ENCODE measurements around the gene LRP1-AS. TPM values are rescaled to one million over a fixed set of nuclear protein-coding genes. Genes with fewer than 3 reads are reported as not detected.

LRP1-AS gene
- total RNA-seq, 4 donors from 2014 or later: not detected

DNA sequence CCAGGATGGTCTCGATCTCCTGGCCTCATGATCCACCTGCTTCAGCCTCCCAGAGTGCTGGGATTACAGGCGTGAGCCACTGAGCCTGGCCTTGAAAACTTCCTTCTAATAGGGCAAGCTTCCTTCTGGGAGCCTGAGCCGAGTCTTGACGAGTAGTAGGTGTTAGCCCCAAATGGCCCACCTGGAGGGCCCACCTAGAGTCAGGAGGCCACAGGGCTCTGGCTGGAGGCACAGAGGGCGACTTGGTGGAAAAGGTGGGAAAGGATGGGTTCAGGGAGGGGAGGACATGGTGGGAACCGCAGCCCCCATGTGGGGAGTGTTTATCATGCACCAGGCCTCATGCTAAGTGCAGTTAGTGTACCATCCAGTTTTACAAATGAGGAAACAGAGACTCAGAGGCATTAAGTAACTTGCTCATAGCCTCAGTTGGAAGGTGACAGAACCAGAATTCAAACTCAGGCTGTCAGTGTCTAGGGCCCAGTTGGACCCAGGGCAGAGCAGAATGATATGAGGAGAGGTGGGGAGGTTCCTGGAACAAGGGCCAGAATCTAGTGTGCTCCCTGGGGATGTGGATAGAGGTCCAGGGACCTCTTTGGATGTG is 3.1 kb upstream of the LRP1-AS start:
- DNase-seq: no peak
- H3K4me1 ChIP-seq: peaks cover 31 to 83% (median 69%) of the 10 kb centered on the region in 3 donors
- WGBS, 2 donors: 60 to 86% methylated on average over 1 to 2 of the region's 6 CpGs

DNA sequence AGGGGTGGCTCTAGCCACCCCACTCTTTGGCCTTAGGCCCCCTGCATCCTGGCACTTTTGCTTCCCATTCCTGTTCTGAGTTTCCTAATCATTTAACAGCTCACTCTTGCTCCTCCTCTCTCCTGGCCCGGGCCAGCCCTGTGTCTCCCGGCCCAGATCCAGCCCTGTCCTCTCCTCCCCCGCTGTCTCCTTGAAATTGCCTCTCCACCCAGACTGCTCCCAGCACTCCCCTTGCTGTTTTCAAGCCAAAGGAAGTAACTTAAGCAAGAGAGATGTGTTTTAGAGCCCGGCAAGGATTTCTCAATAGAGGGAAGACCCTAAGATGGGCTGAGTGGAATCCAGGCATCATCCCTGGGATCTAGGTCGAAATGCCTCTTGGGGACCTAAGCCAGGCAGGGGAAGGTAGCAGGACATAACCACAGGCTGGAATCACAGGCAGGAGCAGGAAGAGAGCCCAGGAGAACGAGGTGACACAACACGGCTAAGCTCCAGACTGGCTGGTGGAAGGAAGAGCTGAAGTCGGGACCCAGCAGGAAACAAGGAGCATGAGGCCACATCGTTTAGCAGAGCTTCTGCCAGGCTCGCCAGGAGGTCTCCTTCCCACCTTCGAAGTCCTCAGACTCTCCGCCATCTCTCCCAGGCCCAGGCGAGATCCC is 2.0 kb upstream of the LRP1-AS start:
- 44% methylated on average over 8 to 11 of the region's 13 CpGs for WGBS, 2 donors
- Histone ChIP-seq H3K27me3 (no peaks in the 10 kb centered on the region), H3K4me3 (peak overlapping the region in 1 of 4 donors; percentile 17), H3K36me3 (peaks cover 9 to 81% (median 11%) of the 10 kb centered on the region in 3 donors), H3K27ac (peak overlapping the region; percentile 65 to 94 (median 82)), H3K4me1 (peaks cover 31 to 90% (median 69%) of the 10 kb centered on the region in 3 donors), H3K9me3 (no peaks in the 10 kb centered on the region)
- no peak for DNase-seq
- no peak for TF ChIP-seq POLR2A (IDR thresholded peaks at IDR 0.05)
- TF ChIP-seq, protein P1, sequence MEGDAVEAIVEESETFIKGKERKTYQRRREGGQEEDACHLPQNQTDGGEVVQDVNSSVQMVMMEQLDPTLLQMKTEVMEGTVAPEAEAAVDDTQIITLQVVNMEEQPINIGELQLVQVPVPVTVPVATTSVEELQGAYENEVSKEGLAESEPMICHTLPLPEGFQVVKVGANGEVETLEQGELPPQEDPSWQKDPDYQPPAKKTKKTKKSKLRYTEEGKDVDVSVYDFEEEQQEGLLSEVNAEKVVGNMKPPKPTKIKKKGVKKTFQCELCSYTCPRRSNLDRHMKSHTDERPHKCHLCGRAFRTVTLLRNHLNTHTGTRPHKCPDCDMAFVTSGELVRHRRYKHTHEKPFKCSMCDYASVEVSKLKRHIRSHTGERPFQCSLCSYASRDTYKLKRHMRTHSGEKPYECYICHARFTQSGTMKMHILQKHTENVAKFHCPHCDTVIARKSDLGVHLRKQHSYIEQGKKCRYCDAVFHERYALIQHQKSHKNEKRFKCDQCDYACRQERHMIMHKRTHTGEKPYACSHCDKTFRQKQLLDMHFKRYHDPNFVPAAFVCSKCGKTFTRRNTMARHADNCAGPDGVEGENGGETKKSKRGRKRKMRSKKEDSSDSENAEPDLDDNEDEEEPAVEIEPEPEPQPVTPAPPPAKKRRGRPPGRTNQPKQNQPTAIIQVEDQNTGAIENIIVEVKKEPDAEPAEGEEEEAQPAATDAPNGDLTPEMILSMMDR (IDR thresholded peaks at IDR 0.05): no peak
- intact Hi-C loops (cut with DNase I): no loop called here

More for the DNA sequence above, 3.1 kb upstream of the LRP1-AS start:
- Histone ChIP-seq H3K27me3 (no peaks in the 10 kb centered on the region), H3K4me3 (no peak overlapping the region), H3K36me3 (peaks cover 10 to 81% (median 14%) of the 10 kb centered on the region in 3 donors), H3K27ac (peak overlapping the region; percentile 25 to 92 (median 82)), H3K9me3 (no peaks in the 10 kb centered on the region)
- no peak for TF ChIP-seq POLR2A (IDR thresholded peaks at IDR 0.05)
- TF ChIP-seq, protein P1 (IDR thresholded peaks at IDR 0.05): no peak
- intact Hi-C loops (cut with DNase I): no loop called here

DNA sequence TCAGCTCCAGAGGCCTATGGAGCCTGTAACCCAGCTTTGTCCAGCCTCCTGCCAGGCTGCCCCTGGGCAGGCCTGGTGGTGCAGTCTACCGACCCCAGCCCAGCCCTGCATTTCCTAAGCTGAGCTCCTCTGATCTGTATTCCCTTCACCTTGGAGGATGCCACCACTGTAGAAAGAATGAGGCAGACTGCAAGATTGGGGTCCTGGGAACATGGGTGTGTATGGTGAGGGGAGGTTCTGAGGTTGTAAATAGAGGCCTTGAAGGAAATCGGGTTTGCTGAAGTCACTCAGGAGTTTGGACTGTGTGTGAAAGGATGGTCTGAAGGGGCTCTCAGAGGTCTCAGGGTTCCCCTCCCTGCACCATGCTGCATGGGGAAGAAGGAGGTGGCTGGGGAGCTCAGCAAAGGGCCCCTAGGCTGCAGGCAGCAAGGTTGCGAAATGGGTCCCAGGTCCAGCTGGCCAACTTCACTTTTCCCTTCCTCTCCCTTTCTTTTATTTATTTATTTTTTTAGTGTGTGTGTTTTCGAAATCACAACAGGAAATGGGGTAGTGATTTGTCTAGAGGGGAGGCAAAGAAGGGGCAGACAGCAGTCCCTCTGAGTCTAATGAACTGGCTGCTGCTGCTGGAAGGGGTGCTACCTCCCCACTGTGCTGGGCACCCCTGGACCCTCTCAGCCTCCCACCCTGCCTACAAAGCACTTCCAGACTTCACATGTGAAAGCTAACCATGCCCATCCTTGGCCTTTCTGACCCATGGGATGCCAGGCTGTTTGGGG is 1.2 kb upstream of the LRP1-AS start:
- Histone ChIP-seq H3K27me3 (no peaks in the 10 kb centered on the region), H3K4me3 (peak overlapping the region in 1 of 4 donors; percentile 17), H3K9me3 (no peaks in the 10 kb centered on the region), H3K27ac (peak overlapping the region; percentile 65 to 94 (median 82)), H3K36me3 (peaks cover 9 to 81% (median 9%) of the 10 kb centered on the region in 3 donors), H3K4me1 (peaks cover 31 to 90% (median 69%) of the 10 kb centered on the region in 3 donors)
- DNase-seq: no peak
- intact Hi-C loops (cut with DNase I): no loop called here
- 66 to 68% methylated on average over 3 to 4 of the region's 4 CpGs for WGBS, 2 donors
- no peak for TF ChIP-seq POLR2A (IDR thresholded peaks at IDR 0.05)
- TF ChIP-seq, protein P1 (IDR thresholded peaks at IDR 0.05): no peak

DNA sequence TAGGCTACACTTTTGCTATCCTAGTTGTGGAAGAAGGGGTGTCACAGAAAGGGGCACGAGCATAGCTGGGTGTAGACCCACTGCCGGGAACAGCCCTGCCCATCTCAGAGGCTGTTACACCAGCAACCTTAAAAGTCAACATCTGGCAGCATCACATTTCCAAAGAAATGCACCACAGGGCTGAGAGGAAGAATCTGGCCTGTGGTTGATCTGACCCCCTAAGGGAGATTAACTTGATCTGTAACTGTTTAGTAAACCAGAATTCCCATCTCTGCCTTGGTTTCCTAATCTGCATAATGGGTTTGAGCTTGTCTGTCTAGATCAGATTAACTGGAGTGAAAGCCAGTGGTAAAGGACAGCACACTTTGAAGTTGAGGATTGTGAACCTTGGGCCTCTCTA is 1.3 kb downstream of the LRP1-AS start:
- WGBS, 2 donors: 50 to 56% methylated on average over 2 of the region's 2 CpGs
- no peak for DNase-seq
- Histone ChIP-seq H3K4me1 (peaks cover 13 to 79% (median 44%) of the 10 kb centered on the region in 3 donors), H3K27me3 (no peaks in the 10 kb centered on the region), H3K9me3 (no peaks in the 10 kb centered on the region), H3K36me3 (peaks cover 22 to 99% (median 35%) of the 10 kb centered on the region in 3 donors), H3K4me3 (no peak overlapping the region), H3K27ac (peak overlapping the region; percentile 11 to 87 (median 48))
- intact Hi-C loops (cut with DNase I): no loop called here
- TF ChIP-seq POLR2A (IDR thresholded peaks at IDR 0.05): no peak
- TF ChIP-seq, protein P1 (IDR thresholded peaks at IDR 0.05): no peak
